HG03135 (cell line): ENCODE measurements around the gene SMIM23.

Source experiments
- ATAC-seq: cut with Tn5 transposase; IDR thresholded peaks from one replicate; pipeline ENCODE4 v1.9.1; 2021; ENCODE audit warnings: mild to moderate bottlenecking, moderate library complexity; ENCODE audit not compliant: unreplicated experiment

Gene SMIM23

DNA sequence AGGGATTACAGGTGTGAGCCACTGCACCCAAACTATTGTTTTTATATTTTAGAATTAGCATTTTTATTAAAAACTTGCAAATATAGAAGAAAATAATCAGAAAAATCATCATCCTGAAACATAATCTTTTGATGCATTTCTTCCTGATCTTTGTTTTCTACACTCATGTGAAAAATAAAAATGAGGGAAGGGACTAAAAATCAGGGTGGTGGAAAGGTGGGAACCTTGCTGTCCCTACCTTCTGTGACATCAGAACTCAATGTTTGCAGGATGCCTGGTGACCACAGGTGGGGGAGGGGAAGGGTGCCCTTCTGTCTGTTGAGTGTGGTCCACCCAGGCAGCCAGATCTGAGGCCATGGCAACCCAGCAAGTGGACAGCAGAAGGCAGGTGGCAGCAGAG, at the start of gene SMIM23:
SMIM23 (plus strand) TSS at position 301 of the 400 bp plus-strand sequence; CDS start at position 356, 55 bp downstream.
- no peak for ATAC-seq

DNA sequence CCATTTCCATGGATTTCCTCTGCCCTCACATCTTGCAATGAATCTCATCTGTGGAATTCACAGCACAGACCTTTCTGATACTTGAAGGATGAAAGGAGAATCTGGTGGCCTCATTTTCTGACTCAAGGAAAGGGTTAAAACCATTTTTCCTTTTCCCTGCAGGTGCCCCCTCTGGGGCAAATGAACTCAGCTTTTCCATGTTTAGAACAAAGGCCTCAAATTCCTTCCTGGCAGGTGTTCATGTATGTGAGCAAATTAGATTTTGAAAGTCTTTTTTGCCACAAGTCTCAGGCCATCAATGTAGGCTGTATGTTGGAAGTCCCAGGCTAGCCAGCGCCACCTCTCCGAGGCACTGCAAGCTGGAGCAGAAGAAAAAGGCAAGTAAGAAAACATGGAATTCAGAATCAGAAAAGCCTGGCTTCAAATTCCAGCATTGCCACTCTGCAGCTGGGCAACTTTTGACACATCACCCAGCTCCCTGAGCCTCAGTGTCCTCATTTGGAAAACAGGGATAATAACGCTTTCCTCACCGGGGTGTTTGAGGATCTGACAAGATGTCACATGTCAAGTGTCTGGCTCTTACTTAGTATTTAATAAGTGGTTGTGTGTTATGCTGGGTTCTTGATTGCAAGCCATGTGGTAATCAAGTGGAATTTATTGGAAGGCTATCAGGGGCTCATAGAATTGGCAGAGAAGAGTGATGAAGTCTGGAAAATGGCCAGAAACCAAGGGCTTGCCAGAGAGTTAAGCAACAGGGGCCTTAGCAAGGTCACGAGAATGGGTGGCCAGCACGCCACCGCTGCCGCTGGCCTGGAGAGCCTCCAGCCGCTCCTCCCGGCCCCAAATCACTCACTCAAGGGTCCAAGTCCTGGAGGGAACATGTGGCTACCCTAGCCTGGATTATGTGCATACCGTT, 48.4 kb upstream of the SMIM23 start:
- no peak for ATAC-seq

DNA sequence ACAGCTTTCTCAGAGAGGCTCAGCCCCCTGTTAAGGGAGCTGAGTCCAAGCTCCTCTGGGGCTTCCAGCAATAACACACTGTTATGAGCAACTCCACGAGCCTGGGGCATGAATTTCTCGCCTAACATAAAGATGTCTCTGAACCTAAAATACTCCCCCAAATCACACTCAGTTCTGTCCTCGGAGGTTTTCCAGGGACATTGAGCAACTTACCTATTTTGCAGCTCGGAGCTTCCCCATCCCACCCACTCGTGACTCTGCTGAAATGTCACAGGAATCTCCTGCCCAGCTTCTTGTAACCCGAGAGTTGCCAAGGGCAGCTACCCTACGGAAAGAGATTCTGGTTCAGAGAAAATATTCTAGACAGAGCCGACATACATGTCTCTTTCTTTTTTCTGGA, 47.1 kb upstream of the SMIM23 start:
- no peak for ATAC-seq

DNA sequence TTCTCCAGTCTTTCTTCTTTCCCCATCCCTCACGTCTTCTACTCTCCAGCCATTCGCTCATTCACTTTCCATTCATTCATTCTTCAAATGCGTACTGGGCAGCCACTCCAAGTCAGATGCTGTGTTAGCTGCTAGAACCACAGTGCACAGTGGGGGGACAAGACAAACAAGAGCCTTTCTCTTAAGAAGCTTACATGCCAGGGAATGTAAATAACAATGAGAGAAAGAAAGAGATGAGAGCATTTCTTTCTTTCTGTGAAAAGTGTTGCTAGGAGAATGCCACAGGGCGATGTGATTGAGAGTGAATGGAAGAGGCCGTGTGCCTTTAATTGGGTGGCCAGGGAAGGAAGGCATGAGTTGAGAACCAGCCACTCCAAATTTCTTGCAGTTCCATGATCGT, 46.3 kb upstream of the SMIM23 start:
- ATAC-seq = no peak

DNA sequence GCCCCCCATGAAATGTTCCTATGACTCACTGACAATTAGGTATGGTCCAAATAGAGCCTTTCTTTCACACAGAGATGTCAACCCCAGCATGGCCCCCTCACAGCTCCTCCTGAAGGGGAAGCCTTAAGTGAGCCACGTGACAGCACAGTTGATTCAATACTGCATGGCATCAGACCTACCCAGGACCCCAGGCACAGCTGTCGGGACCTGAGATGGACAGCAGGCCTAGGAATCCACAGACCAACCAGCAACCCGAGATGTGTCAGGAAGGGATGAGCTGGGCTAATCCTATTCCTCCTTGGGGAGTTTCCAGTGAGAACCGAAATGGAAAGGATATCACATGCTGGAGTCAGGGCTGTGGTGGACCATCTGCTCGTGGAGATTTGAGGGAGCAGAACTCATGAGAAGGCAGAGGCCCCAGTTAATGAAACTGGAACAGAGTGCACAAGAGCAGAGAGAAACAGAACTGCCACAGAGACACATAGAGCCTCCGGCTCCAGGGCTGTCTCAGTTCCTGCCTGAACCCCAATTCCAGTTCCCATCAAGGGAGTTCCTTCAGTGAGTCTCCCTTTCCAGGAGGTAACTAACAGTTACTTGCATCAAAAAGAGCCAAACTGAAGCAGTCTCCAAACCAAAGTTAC, 42.1 kb upstream of the SMIM23 start:
- ATAC-seq = peak; percentile 15

DNA sequence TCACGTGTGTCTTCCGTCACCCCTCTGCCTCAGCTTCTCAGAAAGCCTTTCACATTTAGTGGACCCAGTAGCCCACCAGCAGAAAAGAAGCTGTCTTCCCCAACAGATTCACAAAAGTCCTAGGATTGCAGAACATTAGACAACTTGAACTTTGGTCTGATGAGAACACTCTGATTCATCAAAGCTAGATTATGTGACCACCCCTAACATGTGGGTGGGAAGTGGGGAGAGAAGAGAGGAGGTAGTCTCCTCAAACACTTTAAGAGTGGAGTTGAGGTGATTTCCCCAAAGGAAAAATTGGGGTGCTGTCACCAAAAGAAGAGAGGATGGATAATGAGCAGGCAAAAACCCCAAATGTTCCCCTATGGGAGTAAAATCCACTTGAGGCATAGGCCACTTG, 41.4 kb upstream of the SMIM23 start:
- ATAC-seq = no peak

DNA sequence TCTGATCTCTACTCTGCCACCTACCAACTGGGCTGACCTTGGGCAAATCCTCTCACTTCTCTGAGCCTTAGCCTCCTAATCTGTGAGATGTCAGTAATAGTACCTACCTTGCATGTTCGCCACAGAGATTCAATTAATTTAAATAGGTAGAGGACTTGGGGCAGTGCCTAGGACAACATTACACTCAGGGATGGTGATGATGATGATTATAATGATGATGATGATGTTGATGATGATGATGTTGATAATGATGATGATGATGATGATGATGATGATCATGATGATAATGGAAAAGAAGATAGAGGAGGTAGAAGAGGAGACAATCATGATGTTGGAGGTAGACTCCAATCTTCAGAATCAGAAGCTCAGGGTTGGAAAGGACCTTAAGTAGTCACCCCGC, 40.7 kb upstream of the SMIM23 start:
- no peak for ATAC-seq

DNA sequence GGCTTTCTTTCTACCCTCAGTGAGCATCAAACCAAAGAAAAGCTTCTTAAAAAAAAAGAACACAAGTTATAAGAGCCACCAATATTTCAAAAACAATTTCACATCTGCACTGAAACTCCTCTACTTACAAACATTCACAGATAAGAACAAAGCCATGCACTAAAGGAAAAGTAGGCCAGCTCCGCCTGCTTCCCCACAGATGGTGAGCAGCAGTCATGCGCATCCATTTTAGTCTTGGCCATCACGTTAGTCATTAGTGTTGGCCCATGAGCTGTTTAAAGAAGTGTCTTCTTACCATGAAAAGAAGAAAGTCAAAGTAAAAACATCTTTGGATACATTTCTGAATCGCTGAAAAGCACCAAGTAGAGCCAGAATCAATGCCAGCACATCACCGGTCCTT, 40.0 kb upstream of the SMIM23 start:
- ATAC-seq = no peak

DNA sequence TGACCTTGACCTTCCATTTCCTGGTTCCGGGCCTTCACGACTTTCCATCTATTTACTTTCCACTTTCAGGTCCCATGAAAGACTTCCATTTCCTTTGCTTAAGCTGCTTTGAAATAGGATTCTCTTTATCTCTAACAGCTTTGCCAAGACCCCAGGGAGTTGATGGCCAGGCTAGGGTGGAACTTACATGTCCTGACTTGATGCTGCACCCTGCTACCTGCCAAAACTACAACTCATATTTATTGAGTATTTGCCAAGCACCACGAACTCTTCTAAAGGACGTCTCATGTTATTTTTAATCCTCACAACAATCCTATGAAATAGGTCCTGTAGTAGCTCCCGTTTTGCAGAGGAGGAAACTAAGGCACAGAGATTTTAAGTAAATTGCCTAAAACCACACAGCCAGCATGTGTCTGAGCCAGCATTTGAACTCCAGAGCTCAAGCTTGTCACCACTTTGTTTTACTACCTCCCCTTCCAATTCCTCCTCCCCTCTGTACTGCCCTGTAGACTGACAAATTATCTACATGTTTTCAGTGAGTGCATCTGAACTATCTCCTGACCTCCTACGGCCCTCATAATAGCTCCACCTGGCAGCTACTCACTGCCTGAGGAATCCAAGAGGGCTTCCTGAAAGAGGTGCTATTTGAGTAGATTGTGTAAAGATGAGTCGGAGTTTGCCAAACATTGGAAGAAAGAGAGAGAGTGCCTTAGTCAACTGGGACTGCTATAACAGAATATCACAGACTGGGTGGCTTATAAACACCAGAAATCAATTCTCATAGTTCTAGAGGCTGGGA, 38.4 kb upstream of the SMIM23 start:
- ATAC-seq = no peak

DNA sequence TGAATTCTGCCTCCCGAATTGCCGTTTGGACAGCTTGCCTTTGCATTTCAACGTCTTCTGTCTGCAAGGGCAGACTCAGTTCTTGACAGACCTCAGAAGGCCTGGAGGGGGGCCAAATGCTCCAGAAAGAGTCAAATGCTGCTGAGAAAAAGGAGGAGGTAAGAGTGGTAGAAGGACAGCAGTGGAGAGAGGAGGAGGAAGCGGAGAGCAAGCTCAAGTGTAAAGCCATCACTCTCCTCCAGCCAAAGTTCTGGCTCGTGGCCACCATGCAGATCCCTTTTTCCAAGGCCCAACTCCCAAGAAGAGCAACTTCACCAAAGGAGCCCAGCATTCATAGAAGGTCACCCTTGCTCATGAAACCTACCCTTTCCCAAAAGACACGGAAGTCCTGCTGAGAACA, 36.9 kb upstream of the SMIM23 start:
- ATAC-seq = no peak

DNA sequence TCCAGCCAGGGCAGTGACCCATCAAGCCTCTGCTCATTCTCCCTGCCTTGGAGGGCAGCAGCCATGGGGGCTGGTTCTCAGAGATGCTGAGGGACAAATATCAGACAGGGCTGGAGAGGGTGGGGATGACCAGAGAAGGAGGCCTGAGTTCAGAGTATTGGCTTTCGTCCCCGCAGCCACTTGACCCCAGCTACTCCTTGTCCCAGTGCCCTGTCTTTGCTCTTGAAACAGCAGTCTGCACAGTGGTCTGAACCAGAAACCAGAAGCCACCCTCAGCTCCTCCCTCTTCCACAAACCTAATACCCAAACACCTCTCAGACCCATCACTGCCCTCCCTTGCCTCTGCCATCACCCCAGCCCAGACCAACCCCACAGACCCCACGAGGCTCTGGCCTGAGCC, 36.3 kb upstream of the SMIM23 start:
- ATAC-seq = no peak

DNA sequence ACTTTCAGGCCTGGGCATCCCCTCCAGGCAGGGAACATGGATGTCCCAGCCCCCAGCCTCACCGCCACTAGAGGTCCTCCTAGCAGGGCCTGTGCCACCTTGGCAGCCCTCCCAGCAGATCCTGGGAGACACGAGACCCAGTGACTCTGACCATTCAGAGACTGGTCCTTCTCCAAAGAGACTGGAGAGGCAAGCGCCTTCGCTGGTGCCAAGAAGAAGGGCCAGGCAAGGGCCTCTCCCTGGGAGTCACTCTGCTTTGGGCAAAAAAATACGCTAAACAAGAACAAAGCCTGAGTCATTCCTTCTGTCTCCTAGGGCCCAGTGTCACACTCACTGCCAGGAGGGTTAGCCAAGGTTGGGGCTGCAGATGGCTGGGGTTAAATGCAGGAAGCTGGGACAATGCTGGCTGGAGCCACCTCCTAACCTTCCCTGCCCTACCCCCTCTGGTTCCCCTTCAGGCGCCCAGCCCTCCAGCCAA, 35.3 kb upstream of the SMIM23 start:
- ATAC-seq = no peak

DNA sequence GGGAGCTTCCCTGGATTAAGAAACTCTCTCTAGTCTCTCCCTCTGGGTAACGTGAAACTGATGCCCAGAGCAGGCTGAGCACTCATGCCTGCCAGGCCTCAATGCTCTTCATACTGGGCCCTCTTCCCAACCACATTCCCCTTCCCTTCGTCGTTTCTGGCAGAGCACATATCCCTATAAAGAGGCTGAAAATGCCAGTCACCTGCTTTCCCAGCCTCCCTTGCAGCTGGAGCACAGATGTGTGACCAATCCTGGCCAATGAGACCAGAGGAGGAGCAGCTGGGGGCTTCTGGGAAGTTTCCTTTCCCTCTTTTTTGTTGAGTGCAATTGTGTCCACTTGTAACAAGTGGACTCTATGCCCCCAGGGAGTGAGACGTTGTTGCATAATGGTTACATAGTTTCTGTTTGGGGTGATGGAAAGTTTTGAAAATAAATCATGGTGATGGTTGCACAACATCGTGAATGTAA, 30.2 kb upstream of the SMIM23 start:
- ATAC-seq = no peak

DNA sequence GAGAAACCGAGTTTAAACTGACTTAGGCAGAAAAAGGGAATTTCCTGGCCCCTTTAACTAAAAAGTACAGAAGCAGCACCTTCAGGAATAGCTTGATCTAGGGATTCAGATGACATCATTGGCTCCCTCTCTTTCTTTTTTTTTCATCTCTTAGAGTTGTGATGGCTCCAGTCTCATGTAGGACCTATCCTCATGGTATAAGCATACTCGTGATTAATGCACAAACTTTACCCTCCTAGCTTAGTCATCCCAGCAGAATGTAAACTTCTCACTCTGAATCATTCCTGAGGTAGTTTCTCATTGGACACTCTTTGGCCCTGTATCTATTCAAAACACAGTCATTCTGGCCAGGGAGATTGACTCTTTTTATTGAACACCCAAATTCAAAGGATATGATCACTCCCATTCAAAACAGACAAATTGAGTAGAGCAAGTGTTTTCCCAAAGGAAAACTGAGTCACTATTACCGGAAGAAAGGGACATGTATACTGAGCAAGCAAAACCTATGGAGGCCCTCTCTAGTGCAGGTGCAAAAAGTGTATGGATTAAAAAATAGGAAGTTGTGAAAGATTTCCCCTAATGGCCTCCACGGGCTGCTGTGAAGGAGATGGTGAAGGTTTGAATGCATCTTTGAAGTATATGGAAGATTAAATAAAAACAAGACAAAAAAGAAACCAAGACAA, 27.6 kb upstream of the SMIM23 start:
- ATAC-seq = no peak

DNA sequence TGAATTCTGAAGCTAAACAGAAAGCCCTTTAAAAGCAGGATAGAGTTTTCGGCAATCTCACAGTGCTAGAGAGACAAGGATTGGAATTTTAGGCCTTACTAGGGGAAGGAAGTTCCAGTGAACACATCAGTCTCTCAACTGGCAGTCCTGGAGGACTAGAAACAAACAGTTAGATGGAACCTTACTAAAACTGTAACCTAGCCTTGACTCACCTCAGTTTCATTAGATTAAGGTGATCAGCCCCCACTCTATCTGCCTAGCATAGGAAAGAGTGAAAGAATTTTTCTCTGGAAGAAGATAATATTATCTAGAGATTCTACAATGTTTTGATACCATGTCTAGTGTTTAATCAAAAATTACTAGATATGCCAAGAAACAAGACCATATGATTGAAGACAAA, 25.8 kb upstream of the SMIM23 start:
- ATAC-seq = no peak

DNA sequence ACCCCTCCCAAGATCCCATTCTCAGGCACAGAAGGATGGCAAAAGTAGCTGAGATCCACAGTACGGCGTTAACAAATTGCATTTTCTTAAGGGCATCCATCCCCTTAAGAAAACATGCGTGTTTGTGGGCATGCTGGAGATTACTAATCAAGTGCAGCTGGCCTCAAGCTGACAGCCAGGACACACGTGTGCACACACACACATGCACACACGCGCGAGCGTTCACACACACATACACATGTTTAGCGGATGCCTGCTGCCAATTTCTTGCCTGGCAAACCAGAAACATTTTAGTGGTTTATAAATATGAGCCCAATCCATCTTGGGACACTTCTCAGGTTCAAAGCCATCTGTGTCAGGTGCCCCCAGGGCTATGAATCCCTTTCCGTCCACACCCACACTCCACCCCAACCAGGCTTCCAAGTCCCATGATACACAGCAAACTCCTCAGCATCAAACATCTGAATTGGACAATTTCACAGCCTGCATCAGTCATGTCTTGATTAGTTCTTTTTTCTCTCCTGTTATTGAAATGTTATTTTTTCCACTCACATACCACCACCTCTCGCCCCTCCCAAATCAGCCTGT, 23.5 kb upstream of the SMIM23 start:
- ATAC-seq = no peak

DNA sequence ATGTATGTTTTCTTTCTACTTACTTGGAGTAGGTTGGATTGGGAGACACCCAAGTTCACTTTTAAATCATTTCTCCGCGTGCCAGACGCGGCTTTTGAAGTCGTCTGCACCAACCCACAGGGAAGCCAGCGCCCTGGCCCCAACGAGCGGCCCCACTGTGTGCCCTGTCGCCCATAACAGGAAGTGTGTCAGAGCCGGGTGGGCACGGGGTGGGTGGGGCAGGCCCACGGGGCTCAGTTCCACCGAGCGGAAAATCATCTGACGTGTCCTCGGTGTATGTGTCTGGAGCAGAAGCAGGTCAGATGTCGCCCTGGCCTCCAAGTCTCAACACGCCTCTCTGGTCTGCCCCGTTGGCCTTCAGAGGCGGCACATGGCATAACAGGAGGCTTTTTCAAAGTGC, 22.7 kb upstream of the SMIM23 start:
- ATAC-seq = no peak

DNA sequence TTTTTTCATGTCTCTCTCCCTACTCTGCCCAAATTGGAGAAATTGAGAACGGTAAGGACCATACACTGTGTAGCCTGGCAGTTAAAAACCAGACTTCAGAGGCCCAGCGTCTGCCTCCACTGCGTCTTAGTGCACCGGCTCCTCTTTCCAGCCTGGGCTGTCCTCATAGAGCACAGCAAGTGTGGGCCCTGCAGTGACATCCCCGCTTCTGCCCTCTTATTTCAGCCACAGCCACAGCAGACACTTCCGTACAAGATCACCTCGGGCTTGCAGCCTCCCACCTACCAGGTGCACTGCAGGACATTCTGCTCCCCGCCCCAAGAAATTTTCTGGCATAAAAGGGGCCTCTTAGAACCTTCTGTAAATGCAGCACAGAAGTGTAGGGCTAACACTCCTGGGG, 21.4 kb upstream of the SMIM23 start:
- ATAC-seq = no peak

DNA sequence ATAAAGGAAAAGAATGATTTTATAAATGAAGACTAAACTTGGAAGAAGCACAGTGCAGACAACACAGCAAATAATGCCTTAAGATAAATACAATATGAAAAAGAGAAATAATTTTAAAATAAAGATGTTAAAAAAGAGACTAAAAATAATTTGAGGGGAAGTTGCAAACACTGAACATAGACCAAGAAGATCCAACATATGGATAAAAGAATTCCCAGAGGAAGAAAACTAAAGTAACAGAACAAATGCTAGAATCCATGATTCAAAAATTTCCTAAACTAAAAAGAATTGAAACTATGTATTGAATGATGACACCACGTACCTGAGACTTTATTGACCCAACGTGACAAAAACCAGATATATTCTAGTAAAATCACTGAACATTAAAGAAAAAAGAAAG, 18.7 kb upstream of the SMIM23 start:
- ATAC-seq = no peak

DNA sequence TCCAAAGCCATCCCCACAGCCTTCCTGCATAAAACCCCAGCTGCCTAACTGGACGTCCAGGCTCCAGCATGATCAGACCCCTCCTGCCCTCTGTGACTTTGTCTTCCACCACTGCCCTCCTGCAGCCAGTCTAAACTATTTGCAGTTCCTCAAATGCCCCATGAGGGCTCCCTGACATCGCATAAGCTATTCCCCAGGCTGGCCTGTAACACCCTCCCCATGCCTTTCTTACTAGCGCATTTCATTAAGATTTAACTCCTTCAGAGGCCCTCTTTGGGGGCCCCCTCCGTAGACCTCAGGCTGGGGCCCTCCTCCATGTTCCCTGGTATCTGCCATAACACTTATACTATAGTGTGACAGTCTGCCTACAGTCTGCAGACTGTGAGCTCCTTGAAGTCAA, 15.5 kb upstream of the SMIM23 start:
- no peak for ATAC-seq
